Ishikawa (cell line): ENCODE results near the gene ADCY2.

Experiments used
- EGR1 ChIP-seq: IDR thresholded peaks from 2 replicates; pipeline ENCODE4 v1.6.1; 2012
- EP300 ChIP-seq: IDR thresholded peaks from 2 replicates; pipeline ENCODE4 v1.6.1; 2012; ENCODE audit warnings: borderline replicate concordance
- MAX ChIP-seq: IDR thresholded peaks from 2 replicates; pipeline ENCODE4 v1.6.1; 2012
- NFIC ChIP-seq: IDR thresholded peaks from 2 replicates; pipeline ENCODE4 v1.6.1; 2012
- RAD21 ChIP-seq: IDR thresholded peaks from 2 replicates; pipeline ENCODE4 v1.6.1; 2012; ENCODE audit warnings: low read depth
- REST ChIP-seq: IDR thresholded peaks from 2 replicates; pipeline ENCODE4 v1.6.1; 2012; ENCODE audit warnings: low read depth, mild to moderate bottlenecking
- TAF1 ChIP-seq: IDR thresholded peaks from 2 replicates; pipeline ENCODE4 v1.6.1; 2012; ENCODE audit warnings: low read depth, mild to moderate bottlenecking
- TCF12 ChIP-seq: IDR thresholded peaks from 2 replicates; pipeline ENCODE4 v1.6.1; 2012; ENCODE audit warnings: low read depth
- TEAD4 ChIP-seq: IDR thresholded peaks from 2 replicates; pipeline ENCODE4 v1.6.1; 2012
- YY1 ChIP-seq: IDR thresholded peaks from 2 replicates; pipeline ENCODE4 v1.6.1; 2012; ENCODE audit warnings: low read depth
- ZBTB7A ChIP-seq: IDR thresholded peaks from 2 replicates; pipeline ENCODE4 v1.6.1; 2012; ENCODE audit warnings: low read depth

GRCh38 chr5:7874639-7875038, 478.7 kb downstream of the ADCY2 start:
- TF ChIP-seq RAD21 (no peak), YY1 (no peak), ZBTB7A (no peak), EP300 (no peak), REST (no peak), EGR1 (no peak), NFIC (no peak), TCF12 (no peak), TEAD4 (no peak), TAF1 (no peak), MAX (no peak)
